Islet of Langerhans (tissue), 1 donor: Measurements from ENCODE around the gene UBE2Q1.

Source experiments
- FAIRE-seq: peaks from one replicate; lab custom pipeline; 2011; peaks lifted over from hg19 to GRCh38; lab: Jason Lieb, UNC

The UBE2Q1 gene

GRCh38 chr1:154557939-154558719, at the start of gene UBE2Q1:
TSS of gene UBE2Q1 (minus strand) at chr1:154558662. CDS start at chr1:154558553, 109 bp downstream.
- FAIRE-seq, result no peak

- no peak for FAIRE-seq
These were observed 49.3 kb upstream of the UBE2Q1 start, which contains the start of gene ADAR for GRCh38 chr1:154607609-154608396. TSS of gene ADAR (minus strand) at chr1:154608186. CDS start at chr1:154608006, 180 bp downstream.

GRCh38 chr1:154607106-154607608, 48.7 kb upstream of the UBE2Q1 start:
- FAIRE-seq, result no peak

- no peak for FAIRE-seq
These were observed 47.1 kb upstream of the UBE2Q1 start for GRCh38 chr1:154605534-154605933.

GRCh38 chr1:154603317-154603716, 44.9 kb upstream of the UBE2Q1 start:
- FAIRE-seq, result no peak

GRCh38 chr1:154599658-154600057, 41.2 kb upstream of the UBE2Q1 start:
- no peak for FAIRE-seq

- FAIRE-seq, result no peak
These were observed 40.6 kb upstream of the UBE2Q1 start for GRCh38 chr1:154598871-154599635.

GRCh38 chr1:154595621-154596020, 37.2 kb upstream of the UBE2Q1 start:
- FAIRE-seq, result peak; percentile 27

GRCh38 chr1:154594811-154595210, 36.3 kb upstream of the UBE2Q1 start:
- no peak for FAIRE-seq

- FAIRE-seq, result no peak
These were observed 34.9 kb upstream of the UBE2Q1 start for GRCh38 chr1:154593390-154593789.

GRCh38 chr1:154591206-154591605, 32.7 kb upstream of the UBE2Q1 start:
- no peak for FAIRE-seq

GRCh38 chr1:154590756-154591155, 32.3 kb upstream of the UBE2Q1 start:
- FAIRE-seq, result no peak

- FAIRE-seq, result no peak
These were observed 31.3 kb upstream of the UBE2Q1 start for GRCh38 chr1:154589780-154590179.

GRCh38 chr1:154586641-154587040, 28.2 kb upstream of the UBE2Q1 start:
- FAIRE-seq, result no peak

- no peak for FAIRE-seq
These were observed 27.8 kb upstream of the UBE2Q1 start for GRCh38 chr1:154586231-154586630.

GRCh38 chr1:154584267-154584994, 26.0 kb upstream of the UBE2Q1 start:
- FAIRE-seq, result no peak

- no peak for FAIRE-seq
These were observed 25.3 kb upstream of the UBE2Q1 start for GRCh38 chr1:154583773-154584172.

- FAIRE-seq, result no peak
These were observed 24.4 kb upstream of the UBE2Q1 start for GRCh38 chr1:154582885-154583284.

GRCh38 chr1:154581766-154582165, 23.3 kb upstream of the UBE2Q1 start:
- no peak for FAIRE-seq

- FAIRE-seq, result no peak
These were observed 20.9 kb upstream of the UBE2Q1 start for GRCh38 chr1:154579374-154579773.

GRCh38 chr1:154578058-154578418, 19.6 kb upstream of the UBE2Q1 start:
- no peak for FAIRE-seq
